Fibroblast of skin of right quadriceps (primary cell): ENCODE data around the gene GZMH.
"Not testable (repeated sequence)": the region's sequence is repeated elsewhere in the genome, so short reads cannot be mapped to it uniquely, and the experiment has no call there.

Experiments
- DNase-seq: peaks from one replicate; pipeline ENCODE4 v3.0.0-alpha.2; 2013

Gene GZMH, protein sequence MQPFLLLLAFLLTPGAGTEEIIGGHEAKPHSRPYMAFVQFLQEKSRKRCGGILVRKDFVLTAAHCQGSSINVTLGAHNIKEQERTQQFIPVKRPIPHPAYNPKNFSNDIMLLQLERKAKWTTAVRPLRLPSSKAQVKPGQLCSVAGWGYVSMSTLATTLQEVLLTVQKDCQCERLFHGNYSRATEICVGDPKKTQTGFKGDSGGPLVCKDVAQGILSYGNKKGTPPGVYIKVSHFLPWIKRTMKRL

DNA sequence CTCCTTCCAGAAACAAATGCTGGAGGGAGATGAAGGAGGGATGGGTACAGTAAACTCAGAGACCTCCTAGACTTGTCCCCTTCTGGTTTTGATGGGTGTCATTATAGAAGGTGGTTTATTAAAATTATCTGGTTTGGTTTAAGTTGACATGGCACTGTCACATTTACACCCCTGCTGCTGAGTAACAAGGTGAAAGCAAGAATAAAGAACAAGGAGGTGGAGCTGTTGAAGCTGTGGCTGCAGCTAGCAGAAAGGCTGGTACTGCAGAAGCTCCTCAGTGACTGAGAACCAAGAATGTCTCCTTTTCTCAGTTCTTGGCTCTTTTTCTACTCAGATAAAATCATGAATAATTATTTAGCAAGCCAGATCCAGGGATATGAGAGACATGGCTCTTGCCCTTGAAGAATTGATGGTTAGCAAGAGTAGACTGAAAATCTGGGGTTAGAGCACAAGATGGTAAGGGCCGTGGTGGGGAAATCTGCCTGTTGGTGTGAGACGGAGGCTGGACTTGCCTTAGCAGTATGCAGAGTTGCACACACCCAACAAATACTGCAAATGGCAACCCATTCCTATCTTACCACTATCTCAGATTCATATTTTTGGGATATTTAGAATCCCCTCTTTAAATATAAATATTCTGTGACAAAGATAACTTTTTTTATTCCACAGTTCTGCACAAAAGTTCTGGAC, at the start of gene GZMH:
Gene GZMH, minus strand, starts transcription at position 31 of the 690 bp plus-strand sequence. CDS start 72 bp downstream, outside the sequence.
- no peak for DNase-seq

DNA sequence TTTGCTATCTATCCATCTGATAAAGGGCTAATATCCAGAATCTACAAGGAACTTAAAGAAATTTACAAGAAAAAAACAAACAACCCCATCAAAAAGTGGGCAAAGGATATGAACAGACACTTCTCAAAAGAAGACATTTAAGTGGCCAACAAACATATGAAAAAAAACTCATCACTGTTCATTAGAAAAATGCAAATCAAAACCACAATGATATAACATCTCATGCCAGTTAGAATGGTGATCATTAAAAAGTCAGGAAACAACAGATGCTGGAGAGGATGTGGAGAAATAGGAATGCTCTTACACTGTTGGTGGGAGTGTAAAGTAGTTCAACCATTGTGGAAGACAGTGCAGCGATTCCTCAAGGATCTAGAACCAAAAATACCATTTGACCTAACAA, 38.9 kb upstream of the GZMH start:
- DNase-seq, result not testable (repeated sequence)

DNA sequence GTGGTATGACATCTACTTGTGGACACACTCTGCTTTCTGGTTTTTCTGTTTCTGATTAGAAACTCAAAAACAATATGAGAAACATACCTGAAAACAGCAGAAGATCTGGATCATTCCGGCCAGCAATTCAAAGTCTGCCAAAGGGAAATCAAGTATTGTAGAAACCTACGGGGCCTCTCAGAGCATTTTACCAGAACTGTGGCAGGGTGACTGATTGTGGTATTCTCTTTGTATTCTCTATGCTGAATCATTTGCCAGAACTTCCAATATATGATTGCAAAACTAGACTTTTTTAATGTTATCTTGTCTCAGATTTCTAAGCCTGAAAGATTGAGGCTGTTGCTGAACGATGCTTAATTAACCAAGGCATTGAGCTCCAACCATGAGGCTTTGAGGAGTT, 30.4 kb upstream of the GZMH start:
- no peak for DNase-seq

DNA sequence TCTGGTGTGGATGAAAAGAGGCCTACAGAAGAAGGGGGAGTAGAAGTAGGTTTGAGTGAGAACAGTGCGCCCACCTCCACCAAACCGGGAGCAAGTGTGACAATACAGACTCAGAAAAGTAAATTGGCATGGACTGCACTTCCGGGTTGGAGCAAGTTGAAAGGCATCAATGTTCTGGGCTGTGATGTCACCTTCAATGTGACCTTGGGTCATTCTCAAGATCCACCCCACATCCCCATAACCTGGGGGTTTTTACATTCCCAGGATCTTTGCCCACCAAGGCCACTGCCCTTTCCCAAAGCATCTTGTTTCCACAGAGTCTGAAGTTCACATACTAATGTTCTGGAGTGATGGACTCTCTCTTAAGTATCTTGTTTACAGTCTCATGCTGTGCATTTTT, 29.8 kb upstream of the GZMH start:
- DNase-seq, result no peak

DNA sequence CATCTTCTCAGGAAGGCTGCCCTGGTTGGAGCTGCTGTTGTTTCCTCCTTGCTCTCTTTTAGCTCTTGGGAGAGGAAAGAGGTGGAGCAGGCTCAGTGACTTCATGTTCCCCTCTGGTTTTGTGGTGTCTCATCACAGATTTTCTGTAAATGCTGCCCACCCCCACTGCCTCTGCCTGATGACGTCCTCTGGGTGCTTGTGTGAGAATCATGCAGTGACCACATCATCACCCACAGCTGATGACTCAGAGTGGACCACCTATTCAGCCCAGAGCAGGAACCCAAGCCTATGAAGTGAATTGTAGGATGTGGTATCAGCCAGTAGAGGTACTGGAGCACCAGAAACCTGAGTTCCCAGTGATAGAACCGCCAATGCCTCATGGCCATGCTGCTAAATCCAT, 24.7 kb upstream of the GZMH start, which contains the start of gene GZMB:
Gene GZMB, minus strand, starts transcription at position 33 of the 400 bp plus-strand sequence. Its CDS starts 30 bp downstream, at position 3.
- no peak for DNase-seq

DNA sequence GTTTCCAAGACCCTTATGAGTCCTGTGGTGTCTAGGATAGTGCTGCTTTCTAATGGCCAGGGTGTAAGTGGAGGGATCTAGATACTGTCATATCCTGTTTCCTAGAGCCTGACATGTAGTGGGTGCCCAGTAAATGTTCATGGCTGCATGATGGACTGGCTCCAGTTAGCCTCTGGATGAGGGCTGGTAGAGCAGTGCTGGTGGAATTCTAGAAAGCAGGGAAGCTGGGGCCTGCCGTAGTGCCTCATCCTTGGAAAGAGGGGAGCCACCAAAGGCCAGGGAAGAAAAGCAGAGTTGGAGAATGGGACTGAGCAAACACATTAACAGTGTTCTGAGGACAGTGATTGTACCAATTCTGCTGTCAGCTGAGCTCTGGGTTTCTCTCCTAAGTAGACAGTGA, 23.9 kb upstream of the GZMH start:
- no peak for DNase-seq

DNA sequence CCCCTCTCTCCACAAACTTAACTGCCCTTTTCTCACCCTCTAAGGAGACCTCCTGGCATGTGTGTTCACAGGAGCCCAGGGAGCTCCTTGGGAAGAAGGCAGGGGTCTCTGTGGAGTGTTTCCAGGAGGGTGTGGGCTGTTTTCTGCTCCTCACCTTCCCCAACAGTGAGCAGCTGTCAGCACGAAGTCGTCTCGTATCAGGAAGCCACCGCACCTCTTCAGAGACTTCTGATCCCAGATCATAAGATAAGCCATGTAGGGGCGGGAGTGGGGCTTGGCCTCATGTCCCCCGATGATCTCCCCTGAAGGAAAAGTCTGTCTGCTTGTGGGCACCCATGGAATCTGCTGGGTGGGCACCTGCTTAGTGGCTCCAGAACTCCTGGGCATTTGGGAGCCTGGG, 23.3 kb upstream of the GZMH start:
- DNase-seq, result no peak

DNA sequence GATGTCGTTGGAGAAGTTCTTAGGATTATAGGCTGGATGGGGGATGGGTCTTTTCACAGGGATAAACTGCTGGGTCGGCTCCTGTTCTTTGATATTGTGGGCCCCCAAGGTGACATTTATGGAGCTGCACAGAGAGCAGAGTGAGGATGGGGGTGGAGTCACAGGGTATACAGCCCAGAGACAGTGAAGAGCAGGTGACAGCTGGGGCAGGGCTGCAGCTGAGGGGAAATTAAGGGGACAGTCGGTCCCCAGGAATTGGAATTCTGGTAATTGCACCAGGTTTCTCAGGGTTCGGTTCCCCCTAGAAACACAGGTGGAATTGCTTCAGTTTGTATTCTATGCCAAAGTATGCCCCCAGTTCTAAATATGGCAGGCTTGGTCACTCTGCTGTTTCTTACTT, 22.9 kb upstream of the GZMH start:
- no peak for DNase-seq

DNA sequence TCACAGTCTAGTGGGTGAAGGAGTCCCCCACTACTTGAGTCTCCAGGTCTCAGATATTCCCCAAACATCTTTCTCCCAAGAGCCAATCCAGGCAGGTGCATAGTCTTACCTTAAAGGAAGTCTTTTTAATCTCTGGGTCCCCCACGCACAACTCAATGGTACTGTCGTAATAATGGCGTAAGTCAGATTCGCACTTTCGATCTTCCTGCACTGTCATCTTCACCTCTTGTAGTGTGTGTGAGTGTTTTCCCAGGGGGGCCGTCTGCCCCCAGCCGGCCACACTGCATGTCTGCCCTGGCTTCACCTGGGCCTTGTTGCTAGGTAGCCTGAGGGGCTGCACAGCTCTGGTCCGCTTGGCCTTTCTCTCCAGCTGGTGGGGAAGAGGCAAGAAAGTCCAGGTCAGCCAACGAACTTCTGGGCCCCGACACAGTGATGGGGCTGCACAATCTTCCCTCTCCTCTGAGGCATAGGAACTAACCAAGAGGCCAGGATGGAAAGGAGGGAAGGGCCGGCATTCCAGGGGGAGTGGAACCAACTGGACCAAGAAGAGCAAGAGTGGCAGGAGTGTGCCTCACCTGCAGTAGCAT, 22.4 kb upstream of the GZMH start:
- no peak for DNase-seq

DNA sequence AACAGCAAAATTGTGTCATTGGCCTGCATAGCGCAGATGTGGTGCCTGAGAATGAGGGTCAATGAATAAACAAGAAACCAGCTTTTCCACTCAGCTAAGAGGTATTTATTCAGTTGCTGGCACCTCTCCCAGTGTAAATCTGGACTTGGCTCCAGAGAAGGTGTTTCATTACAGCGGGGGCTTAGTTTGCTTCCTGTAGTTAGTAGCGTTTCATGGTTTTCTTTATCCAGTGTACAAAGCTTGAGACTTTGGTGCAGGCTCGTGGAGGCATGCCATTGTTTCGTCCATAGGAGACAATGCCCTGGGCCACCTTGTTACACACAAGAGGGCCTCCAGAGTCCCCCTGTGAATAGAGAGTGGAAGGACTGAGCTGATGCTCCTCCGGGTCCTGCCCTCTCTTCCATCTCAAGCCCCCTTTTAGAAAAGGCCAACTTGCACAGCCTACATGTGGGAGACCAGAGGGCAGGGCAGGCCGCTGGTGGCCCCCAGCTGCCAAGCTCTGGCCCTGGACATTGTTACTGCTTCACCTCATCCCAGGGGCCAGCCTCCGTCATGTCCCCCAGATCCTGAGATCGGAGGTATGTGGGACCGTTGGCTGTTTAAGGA, 21.5 kb upstream of the GZMH start:
- peak; percentile 22 for DNase-seq

DNA sequence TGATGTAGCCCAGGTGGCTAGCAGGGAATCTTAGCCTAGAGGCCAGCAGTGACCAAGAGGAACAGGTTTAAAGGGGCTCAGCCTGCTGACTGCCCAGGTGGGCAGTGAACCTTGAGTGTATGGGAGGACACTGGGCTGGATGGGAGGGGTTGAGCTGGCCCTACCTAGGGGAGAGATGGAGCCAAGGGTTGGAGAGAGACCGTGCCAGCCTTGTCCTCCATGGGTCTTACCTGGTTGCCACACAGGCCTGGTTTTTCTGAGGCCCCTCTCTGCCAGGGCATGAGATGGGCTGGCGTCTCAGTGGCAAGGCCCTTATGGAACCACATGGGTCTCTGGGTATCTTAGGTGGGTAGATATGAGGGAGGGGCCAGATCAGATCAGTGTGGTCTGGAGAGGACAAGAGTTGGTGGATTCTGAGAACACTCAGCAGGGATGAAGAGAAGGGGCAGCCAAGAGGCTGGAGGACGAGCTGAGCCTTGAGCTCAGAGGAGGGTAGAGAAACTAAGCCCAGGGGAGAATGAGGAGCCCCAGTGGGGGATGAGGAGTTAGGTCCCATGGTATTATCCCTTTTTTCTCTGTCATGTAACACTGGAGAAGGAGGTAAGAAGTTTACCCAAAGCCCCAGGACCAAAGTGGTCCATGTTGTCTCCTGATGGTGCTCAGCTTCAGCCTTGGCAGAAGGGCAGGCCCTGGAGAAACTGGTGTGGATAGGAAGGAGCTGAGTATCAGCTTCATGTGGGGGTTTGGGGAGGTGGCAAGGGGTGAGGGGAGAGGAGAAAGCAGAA, 20.8 kb upstream of the GZMH start:
- DNase-seq, result no peak

DNA sequence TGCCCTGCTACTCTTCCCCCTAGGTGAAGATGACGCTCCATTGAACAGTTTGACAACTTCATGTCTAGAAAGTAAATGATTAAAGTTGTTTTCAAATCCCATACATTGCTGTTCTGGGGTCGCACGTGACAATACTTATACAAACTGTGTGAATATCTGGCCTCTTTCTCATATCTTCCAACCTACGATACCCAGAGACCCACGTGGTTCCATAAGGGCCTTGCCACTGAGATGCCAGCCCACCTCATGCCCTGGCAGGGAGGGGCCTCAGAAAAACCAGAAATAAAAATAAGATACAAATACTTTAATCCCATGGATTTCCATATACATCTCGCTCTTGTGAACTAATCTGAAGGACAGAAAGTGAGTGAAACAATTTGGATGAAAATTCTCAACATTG, 20.0 kb upstream of the GZMH start:
- DNase-seq, result no peak

DNA sequence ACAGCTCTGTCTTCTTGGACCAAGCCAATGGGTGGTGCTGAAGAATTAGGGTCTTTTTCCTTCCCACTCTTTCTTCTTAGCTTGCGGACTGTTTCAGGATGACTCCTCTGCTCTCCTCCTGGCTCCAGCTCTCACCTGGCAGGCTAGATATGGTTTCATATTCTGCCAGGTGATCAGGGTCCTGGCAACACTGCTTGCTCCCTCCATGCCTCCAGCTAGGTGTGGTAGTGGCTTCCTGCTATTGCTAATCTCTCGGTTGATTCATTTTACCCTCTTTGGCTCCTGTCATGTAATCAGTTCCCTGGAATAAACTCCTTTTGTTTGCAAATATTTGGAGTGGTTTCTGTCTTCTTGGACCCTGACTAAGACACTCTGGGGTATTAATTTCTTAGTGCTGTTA, 4.3 kb upstream of the GZMH start:
- DNase-seq, result no peak

DNA sequence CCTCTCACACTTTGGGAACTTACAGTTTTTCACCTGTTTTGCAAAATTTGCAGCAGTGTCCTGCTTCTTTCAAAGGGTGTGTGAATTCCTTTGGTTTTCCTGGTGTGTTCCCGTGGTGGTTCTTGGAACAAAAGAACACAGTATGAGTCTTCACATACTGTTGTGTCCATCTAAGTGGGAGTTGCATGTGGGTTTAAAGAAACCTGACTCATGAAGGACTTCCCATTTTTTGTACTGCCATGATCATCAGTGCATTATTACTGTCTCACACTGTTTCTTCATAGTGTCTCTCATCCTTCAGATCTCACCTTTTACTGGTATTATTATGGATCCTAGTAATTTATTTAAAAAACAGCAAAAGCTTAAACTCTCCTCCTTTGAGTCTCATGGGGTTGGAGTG, 3.8 kb upstream of the GZMH start:
- DNase-seq, result no peak

DNA sequence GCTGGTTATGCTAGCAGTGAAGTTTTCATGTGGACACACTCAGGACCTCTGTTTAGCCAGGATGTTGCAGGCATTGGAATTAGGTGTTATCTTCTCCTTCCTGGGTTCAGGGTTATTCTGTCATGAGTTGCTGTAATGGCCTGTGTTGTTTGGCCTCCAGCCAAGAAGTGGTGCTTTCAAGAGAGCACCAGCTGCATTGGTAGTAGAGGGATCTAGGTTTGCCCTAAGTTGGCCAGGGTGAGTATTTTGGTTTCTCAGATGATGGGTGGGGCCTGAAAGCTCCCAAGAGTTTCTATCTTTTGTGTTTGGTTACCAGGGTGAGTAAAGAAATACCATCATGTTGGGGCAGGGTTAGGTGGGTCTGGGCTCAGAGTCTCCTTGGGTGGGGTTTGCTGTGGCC, 2.7 kb upstream of the GZMH start:
- DNase-seq, result no peak

DNA sequence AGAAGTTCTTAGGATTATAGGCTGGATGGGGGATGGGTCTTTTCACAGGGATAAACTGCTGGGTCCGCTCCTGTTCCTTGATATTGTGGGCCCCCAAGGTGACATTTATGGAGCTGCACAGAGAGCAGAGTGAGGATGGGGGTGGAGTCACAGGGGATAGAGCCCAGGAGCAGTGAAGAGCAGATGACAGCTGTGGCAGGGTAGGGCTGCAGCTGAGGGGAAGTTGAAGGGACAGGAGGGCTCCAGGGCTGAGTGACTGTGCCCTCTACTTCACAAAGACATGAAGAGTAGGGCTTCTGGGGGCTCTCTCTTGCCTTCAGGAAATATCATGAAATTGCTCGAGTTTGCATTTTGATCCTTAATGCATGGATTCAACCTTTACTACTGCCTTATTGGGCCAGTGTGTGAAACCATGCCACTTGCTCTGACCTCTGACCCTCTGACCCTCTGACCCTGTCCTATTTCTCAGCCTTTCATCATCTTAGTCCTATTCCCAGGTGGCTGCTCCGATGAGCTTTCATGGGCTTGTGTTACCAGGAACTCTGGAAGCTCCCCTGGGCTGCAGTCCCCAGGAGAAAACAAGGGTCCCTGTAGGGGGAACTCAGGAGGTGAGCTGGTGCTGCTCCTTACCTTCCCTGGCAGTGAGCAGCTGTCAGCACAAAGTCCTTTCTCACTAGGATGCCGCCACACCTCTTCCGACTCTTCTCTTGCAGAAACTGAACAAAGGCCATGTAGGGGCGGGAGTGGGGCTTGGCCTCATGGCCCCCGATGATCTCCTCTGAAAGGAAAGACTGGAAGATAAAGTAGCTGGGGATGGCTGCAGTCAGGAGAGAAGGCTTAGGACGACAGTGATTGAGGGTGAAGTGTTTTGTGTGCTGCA, 1.6 kb downstream of the GZMH start:
- DNase-seq, result no peak

DNA sequence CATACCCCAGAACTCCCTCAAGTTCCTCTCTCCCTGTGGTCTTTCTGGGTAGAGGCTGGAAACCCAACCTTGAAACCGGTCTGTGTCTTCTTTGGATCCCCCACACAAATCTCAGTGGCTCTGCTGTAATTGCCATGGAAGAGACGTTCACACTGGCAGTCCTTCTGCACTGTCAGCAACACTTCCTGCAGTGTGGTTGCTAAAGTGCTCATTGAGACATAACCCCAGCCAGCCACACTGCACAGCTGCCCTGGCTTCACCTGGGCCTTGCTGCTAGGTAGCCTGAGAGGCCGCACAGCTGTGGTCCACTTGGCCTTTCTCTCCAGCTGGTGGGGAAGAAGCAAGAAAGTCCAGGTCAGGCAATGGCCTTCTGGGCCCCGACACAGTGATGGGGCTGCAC, 2.4 kb downstream of the GZMH start:
- DNase-seq, result no peak

DNA sequence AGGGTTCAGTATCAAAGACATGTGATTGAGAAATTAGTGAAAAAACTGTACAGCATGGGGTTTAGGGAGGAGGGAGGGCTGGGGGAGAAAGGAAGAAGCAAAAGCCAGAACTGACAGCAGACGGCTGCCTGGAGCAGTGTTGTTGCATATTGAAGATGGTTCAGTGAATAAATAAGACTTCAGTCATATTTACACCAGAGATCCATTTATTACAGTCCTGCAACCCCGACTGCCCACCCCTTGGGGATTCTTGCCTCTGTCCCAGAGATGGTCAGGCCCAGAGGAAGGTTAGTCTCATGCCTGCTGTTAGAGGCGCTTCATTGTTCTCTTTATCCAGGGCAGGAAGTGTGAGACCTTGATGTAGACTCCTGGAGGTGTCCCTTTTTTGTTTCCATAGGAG, 3.2 kb downstream of the GZMH start:
- no peak for DNase-seq

DNA sequence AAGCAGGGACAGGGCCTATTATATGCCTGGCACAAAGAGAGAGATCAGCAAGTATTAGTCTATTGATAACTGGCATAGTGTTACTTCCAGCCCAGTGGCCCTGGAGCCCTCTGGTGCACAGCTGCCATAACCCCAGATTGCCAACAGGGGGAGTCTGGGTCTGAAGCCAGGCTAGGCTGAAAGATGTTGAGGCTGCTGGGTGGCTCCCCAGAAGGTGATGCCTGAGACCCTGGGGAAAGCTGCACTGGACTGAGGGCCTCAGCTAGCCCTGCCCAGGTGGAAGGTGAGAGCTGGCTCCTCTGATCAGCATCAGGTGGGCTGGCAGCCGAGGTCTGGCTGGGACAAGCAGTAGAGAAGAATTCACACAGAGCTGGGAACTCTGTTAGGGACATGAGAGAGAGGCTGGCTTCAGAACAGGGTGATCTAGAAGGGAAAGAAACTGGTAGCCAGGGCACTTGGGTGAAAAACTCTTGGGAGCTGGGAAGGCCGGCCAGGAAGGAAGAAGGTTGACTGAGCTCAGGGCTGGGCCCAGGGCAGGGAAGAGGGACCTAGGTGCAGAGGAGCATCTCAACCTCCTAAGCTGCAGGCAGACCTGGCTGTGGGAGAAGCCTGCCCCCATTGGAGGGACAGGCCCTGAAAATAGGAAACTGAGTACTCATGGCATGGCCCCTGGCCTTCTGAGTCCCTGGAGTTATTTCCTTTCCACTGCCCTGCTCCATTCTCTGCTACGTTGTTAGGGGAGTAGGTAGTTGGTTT, 3.9 kb downstream of the GZMH start:
- DNase-seq, result no peak

DNA sequence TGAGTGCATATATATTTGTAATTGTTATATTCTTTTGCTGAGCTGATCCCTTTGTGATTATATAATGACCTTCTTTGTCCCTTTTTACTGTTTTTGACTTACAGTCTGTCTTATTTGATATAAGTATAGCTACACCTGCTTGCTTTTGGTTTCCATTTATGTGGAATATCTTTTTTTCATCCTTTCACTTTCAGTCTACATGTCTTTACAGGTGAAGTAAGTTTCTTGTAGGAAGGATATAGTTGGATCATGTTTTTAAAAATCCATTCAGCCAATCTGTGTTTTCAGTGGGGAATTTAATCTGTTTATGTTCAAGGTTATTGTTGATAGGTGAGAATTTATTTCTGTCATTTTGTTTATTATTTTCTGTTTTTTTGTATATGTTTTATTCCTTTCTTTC, 12.1 kb downstream of the GZMH start:
- no peak for DNase-seq

DNA sequence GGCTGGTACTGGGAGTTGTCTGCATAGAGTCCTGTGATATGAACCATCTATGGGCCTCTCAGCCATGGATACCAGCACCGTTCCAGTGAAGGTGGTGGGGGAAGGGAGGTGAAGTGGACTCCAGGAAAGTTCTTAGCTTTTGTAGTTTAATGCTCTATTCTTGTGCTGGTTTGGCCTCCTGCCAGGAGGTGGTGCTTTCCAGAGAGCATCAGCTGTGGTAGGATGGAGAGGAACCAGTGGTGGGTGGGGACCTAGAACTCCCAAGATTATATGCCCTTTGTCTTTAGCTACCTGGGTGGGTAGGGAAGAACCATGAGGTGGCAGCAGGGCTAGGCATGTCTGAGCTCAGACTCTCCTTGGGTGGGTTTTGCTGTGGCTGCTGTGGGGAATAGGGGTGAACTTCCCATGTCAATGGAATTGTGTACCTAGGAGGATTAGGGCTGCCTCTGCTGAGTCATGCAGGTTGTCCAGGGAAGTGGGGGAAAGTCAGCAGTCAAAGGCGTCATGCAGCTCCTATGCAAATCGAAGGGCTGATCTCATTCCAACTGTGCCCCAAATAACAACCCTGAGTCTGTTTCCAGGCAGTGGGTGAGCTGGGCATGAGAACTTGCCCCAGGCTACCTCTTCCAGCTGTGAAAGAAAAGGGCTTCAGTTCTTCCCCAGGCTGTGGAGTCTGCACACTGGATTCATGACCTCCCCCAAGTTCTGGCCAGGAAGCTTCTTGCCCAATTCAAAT, 14.2 kb downstream of the GZMH start:
- DNase-seq, result no peak
